ENCODE data around the gene ZBTB46.

DNA sequence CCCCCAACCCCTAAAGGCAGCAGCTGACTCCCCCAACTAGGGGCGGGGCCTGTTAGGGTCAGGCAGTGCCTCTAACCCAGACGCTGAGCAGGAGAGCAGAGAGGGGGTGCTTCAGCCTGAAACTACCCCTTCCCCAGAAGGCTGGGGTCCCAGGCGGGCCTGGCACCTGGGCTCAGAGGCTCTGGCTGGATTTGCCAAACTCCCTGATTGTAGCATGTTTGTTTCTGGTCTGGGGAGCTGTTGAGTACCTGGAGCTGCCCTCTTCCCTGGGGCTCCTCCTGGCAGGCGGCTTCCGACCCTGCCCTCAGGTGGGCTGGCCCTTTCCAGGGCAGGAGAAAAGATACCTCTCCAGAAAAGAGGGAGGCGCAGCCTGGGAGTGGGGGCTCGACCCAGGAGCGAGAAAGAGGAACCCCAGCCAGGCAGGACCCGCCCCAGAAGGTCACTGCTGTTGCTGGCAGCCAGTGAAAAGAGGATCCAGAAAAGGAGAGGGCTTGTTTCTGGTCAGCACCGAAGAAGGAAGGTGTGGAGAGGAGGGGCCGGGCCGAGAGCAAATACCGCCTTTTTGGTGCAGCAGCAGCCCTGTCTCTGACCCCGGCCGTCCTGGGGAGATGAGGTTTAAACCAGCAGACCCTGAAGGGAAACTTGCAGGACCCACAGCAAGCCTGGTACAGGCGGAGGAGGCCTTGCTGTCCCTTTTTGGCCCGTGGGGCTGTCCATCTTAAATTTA is 29.4 kb upstream of the ZBTB46 start:
- TF ChIP-seq POLR2A (IDR thresholded peaks at IDR 0.05) (no peak), CTCF (IDR thresholded peaks at IDR 0.05) (no peak)

Data from thyroid gland (tissue), 4 donors.